A549 treated with GW870086 at 1 μM for 4 hours (cell line): Measurements from ENCODE around the gene TSPAN14. TPM values are rescaled to one million over a fixed set of nuclear protein-coding genes. Genes with fewer than 3 reads are reported as not detected.

Experiments
- total RNA-seq: library from RNA; stranded (reverse); fragments of 200-300 nt; extraction: Qiagen RNA extraction; gene quantifications from 5 replicates; pipeline ENCODE4 v1.2.3, GENCODE V29; 2022; ENCODE audit warnings: low read depth

The TSPAN14 gene
- total RNA-seq, result 121 to 158 TPM (median 152 TPM) in 5 replicates

GRCh38 chr10:80453842-80454512 is at the start of gene TSPAN14:
TSPAN14 (plus strand) TSS chr10:80454310; CDS start chr10:80489234, 34,924 bp downstream.

GRCh38 chr10:80408242-80409101 is 45.6 kb upstream of the TSPAN14 start, which contains the start of gene PRXL2A:
PRXL2A (plus strand) TSS chr10:80408551; CDS start chr10:80420468, 11,917 bp downstream.

GRCh38 chr10:80537736-80538480 is 83.8 kb downstream of the TSPAN14 start, which contains the start of gene SH2D4B:
SH2D4B (plus strand) TSS chr10:80537902; CDS start chr10:80538332, 430 bp downstream.

Other genes starting within 250 kb of the TSPAN14 start
- 155 to 223 TPM (median 214 TPM) in 5 replicates for gene ANXA11, start 248.8 kb upstream of the TSPAN14 start, total RNA-seq
- 0.03 to 0.05 TPM in 2 of 5 replicates, not detected in the others for gene MAT1A, start 164.7 kb upstream of the TSPAN14 start, total RNA-seq
- not detected in 5 replicates for gene DYDC1, start 97.6 kb upstream of the TSPAN14 start, total RNA-seq
- 0.13 to 0.17 TPM in 2 of 5 replicates, not detected in the others for gene DYDC2, start 97.5 kb upstream of the TSPAN14 start, total RNA-seq
- 41.2 to 44.9 TPM (median 43.7 TPM) in 5 replicates for gene PRXL2A, start 45.8 kb upstream of the TSPAN14 start, total RNA-seq
- 0.10 to 0.13 TPM in 2 of 5 replicates, not detected in the others for gene SH2D4B, start 83.6 kb downstream of the TSPAN14 start, total RNA-seq